GM21786 (cell line): ENCODE results near the gene HEPACAM.
A peak's percentile ranks its signal among the peaks of the same experiment; 100 is the strongest.

Source experiments
- ATAC-seq: cut with Tn5 transposase; IDR thresholded peaks from one replicate; pipeline ENCODE4 v1.9.1; 2021; ENCODE audit not compliant: unreplicated experiment

HEPACAM gene

DNA sequence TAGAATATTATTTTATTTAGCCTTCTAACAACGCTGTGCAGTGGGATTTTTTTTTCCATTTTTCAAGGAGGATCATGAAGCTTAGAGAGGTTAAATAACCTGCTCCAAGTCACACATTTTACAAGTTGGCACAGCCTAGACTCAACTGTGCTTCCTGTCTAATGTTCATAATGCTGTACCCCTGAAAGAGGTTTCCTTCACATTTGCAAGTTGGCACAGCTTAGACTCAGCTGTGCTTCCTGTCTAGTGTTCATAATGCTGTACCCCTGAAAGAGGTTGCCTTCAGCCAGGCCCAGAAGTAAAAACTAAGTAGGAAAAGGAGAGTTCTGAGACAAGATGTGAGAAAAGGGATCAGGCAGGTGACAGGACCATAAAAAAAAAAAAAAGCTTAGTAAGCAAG, 7.9 kb upstream of the HEPACAM start:
- no peak for ATAC-seq

DNA sequence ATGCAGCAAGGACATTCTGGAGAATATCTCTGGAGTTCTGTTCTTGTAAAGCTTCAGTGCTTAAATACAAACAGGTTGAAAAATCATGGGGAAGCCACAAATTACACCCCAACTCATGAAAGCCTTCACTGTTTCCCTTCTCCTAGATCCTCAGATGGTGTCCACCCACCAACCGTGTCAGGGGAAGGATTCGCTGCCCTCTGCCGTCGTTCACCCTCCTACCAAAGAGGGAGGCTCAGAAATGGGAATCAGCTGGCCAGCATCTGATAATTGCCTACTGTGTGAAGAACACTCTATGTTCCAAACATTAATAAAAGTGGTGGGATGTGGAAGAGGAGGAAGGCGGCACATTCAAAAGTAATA, 7.4 kb upstream of the HEPACAM start:
- no peak for ATAC-seq

DNA sequence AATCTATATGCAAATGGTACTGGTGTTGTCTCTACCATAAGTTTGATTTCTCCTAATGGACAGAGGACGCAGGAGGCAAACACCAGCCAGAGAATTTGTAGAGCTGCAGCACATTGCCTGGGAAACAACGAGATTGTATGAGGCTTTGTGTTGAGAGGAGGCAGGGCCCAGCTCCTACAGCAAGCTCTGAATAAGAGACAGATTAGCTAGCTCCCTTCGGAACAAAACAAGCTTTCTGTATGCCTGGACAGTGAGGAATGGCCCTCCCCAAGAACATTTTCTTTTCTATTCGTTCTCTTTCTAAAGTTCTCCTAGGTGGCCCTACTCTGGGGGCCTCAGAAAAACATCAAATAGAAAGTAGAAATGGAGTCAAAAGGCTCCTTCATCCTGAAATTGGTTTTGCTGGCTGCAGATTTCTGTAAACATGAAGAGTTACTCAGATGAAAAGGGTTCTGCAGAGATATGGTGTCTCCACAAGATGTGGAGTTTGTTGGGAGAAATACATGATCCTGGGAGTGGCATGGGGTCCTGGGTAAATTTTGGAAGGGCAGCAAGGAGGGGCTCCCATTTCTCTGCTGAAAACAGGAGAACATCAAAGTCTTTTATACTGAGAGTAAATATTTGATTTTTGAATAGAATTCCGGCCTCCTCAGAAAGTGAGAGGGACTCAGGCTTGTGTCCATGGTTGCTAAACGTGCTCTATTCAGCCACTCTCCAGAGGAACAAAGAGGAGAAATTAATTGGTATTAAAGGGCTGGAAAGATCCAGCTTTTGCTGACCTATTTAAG, 6.8 kb upstream of the HEPACAM start:
- ATAC-seq, result no peak

DNA sequence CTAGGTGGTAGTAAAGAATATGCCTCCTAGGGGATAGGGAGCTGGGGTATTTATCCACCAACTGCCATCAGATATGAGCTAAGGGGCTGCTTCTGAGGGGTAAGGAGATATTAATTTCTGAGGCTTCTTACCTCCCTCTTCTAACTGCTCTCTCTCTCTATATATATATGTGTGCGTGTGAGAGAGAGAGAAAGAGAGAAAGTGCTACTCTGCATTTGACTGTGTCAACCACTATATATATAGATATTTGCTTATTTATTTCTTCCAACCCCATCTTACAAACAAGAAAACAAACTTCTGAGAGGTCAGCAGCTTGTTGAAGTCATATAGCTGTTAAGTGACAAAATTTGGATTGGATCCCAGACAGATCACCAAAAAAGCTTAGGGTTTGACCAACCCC, 5.9 kb upstream of the HEPACAM start:
- no peak for ATAC-seq

DNA sequence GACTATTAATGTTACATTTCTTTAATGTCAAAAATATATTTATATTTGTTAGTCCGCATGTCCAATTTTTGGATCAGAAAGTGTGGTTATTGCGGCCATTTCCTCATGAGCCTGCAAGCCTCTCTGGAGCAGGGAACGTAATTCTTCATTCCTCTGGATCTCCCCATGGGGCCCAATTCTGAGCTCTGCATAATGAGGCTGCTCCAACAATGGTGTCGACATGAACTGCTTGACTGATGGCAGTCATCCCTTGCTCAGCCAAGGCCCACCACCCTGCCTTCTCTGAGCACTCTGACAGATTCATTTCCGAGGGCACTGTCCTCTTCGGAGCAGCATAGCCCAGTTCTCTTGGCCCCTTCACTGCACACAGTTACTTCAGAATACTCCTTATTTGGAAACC, 3.1 kb upstream of the HEPACAM start:
- no peak for ATAC-seq

DNA sequence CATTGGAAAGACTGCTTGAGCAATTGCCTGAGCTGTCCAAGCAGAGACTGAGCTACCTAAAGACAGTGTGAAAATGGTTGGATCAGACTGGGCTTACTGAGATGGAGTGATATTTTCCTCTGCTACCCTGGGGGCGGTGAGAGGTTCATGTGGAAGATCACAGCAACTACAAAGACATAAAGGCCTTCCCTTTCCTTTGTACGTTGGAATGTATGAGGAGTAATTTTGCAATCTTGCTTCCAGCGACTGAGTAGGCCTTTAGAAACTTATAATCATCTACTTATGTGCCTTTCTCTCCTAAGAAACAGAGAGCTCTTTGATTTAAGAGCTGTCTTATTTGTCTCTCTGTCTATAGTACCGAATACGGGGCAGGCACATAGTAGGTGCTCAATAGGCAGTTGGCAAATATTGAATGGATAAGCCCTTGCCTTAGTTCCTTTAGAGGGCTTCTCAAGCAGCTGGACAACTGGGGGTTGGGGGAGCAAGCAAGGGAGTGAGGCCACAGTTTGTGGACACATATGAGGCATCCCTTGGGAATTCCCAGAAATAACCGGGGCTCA, 2.4 kb upstream of the HEPACAM start:
- no peak for ATAC-seq

DNA sequence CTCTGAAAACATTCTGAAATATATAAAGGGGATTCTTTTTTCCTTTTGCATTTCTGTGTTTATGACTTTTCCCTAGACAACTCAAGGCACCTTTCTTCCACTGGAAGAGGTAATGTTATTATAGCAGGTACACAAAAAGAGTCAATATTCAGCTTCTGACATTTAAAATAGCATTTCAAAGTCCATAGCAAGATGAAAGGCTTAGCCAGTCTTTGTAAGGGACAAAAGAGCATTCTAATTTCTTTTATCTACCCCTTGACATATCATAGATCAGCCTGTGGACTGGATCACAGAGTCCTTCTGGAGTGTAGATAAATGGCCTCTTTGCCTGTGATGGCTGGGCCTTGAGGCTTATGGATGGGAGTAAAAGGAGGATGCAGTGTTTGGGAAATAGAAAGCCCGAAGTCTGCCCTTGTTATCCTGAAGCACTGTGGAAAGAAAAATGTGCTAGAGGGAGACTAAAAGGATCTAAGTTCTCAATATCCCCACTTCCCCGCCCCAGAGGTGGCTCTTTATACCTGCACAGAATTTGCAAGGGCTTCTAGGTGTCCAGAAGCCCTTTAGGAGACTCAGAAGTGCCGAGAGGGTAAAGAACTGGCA, 1.6 kb upstream of the HEPACAM start:
- ATAC-seq, result no peak

DNA sequence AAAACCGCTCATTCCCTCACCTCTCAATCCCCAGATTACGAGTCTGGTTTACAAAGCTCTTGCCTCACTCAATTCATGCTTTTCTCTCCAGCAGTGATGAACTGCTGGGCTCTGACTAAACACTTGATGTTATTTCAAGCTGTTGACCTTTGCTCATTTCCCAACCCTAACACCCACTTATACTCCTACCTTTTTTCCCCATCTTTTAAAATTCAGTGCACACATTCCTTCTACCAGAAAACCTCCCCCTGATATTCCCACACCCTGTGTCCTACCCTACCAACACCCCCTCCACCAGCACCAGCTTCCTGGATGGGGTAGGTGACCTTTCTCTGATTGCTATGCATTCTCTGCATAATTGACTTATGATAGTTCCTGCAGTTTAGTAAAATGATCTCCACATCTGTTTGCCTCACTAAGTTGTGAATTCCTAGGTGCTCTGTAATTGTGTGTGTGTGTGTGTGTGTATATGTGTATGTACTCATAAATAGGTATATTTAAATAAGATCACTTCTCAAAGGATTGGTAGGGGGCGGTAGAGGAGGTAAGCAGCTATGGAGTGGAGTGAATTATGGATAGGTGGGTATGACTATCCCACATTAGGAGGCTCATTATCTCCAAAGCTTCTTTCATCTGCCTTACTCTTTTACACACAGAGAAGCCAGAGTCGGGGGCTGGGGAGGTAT, 842 bp downstream of the HEPACAM start:
- no peak for ATAC-seq

DNA sequence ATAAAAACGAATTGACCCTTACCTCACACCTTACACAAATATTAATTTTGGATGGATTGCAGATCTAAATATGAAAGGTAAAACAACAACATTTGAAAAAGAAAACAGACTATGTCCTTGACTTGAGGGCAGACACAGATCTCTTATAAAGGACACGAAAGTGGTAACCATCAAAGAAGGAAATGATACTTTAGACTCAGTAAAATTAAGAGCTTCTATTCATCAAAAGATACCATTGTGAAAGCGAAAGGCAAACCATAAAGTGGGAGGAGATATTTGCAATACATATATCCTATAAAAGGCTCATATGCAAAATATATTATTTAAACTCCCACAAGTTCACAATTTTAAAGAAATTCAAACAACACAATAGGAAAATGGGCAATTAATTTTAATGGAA, 5.0 kb downstream of the HEPACAM start:
- peak; percentile 93 for ATAC-seq

DNA sequence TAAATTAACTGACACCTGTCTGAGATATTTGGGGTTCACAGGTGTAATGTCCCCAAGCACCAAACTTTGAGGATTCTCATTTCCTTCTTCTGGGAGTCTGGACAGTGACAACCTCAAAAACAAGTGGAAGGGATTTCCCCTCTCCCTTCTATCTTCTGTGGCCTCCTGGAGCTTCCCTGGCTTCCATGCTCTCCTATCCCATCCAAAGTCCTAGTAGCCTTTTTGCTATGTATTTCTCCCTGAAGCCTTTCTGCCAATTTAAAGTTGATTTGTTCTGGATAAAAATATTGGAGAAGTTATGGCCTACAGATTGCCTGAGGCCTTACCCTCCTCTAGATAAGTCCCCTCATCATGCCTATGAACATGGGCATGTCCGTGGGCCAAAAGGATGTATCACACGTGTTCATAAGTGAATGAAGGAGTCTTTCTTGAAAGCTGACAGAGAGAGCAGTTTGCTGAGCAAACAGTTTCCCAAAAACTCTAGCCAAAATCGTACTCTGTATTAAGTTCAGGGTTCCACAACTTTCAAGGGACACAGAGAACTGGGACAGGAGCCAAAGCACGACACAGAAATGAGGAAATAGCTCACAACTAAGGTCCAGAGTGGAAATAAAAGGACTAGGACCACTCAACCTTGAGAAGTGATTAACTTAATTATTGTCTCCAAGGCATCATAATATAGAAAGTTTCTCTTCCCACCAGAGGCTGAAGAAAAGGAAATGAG, 6.7 kb downstream of the HEPACAM start:
- no peak for ATAC-seq

DNA sequence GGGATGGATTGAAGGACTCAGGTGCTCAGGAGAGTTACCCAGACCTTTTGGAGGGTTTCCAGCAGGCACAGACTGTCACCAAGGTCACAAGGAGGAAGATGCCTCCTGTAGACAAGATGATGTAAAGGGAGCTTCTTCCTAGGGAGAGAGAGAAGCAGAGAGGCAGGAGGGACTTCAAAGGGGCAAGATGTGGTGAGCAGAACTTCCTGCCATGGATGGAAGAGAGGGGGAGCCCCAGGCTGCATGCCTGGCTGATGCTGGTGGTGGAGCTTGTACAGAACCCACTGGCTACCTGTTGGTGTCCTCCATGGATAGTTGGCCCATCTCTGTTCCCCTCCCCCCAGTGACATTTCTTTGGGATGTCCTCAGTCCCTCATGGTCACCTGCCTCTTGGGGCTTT, 12.6 kb downstream of the HEPACAM start:
- no peak for ATAC-seq

DNA sequence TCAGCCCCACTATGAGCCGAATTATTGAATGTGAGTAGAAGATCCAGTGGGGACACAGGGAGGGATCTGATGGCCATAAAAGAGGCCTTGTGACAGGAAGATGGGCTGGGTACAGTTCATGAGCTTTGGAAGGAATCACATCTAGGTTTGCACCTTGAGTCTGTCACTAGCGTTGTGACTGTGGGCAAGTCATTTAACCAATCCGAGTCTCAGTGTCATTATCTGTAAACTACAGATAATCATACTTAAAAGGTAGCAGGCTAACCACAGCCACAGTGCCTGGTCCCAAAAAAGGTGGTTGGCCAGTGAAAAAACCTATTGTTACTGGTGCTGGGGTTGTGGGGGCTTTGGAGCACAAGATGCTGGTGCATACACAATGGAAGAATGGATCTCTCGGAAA, 13.0 kb downstream of the HEPACAM start:
- ATAC-seq, result no peak

DNA sequence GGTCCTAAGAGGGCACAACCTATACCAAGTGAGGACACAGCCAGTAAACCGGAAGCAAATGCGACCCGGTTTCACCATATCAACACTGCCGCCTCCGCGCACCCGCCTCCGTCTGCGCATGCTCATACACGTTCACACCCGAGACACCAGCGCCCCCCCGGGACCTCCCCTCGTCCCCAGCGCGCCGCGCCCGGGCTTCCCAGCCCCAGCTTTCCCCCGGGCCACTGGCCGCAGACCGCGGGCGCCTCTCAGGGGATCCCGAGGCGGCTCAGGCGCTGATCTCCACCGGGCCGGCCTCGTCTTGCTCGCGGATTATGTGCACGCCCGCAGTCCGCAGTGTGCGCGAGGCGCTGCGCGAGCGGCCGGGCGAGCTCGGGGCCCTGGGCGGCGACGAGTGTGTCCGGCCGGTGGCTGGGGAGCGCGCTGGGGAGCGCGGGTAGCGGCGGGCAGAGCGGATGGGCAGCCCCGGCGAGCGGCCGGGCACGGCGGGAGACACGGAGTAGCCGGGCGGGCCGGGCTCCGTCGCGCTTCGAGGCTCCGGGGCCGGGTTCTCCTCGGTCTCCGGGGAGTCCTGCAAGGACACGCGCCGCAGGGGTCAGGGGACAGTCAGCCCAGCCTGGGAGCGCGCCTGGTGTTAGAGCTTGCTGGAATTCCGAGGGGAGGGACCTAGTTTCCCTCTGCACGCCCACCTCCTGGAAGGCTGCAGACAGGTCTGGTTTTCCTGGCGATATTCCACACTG, 14.8 kb downstream of the HEPACAM start:
- ATAC-seq, result no peak

DNA sequence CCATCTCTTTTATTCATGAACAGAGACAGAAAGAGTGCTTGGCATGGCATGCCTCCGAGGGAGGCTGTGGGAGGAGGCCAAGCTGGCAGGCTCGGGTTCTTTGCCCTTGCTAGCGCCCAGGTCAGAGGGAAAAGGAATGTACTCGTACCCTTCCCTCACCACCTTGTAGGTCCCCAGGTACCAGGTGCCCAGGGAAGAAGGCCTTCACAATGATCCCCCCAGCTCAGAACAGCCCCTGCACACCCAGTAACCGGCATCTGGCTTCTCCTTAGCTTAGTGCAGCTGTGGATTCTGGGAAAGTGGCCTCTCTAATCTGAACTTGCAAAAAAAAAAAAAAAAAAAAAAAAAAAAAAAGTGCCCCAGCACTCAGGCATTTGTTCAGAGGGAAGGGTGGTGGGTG, 15.5 kb downstream of the HEPACAM start:
- no peak for ATAC-seq

DNA sequence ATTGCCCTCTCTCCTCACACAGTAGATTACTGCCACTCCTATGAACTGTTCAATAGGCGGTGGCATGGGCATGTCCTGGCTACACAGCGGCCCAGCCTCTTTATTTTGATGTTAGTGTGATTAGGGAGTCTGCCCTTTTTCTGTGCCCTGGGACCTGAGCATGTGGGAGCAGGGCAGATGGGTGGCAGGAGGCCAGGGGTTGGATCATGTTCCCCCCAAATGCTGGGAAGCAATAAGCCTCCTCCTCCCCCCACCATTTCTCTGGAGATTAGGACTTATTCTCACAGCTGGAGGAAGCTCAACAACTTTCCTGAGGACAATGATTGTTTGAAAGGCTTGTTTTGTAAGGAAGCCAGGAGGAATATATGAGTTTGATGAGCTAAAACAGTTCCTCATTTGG, 15.9 kb downstream of the HEPACAM start:
- ATAC-seq, result no peak

DNA sequence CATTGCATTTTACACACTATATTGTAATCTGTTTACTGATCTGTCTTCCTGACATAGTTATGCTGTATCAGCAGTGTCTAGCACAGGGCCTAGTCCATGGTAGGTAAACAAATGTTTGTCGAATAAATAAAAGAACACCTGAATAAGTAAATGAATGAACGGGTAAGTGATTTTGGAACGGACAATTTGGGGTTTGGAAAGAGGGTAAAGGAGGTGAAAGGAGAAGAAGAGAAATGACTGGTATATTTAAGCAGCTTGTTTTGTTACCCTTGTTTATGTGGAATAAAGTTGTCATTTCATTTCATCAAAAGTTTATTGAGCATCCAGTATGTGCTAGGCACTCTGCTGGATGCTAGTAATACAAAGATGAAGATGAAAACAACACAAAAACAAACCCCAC, 16.9 kb downstream of the HEPACAM start, which contains the start of gene HEPN1:
TSS of gene HEPN1 (plus strand) at position 301 of the 400 bp plus-strand sequence.
- no peak for ATAC-seq

DNA sequence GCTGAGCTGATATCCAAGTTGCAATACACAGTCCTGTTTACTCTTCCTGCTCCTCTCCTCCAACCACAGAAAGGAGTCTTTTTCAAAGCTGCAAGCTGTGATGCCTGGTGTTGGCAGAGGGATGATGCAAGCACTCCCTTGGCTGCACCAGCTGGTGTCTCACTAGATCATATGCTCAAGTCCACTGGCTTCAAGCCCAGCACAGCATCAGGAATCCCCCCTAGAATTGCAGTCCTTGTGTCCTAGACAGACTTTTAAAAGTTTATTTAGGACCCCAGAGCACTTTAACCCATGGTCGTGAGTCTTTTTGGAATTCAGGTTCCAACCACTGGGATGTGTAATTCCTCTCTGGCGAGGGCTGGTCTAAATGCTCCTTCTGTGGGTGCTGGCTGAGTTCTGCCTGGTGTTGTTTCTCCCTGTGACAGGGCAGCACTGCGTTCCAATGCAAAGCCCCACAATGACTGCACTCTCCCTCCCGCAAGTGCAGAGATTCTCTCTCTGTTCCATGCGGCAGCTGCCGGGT, 18.7 kb downstream of the HEPACAM start:
- no peak for ATAC-seq

DNA sequence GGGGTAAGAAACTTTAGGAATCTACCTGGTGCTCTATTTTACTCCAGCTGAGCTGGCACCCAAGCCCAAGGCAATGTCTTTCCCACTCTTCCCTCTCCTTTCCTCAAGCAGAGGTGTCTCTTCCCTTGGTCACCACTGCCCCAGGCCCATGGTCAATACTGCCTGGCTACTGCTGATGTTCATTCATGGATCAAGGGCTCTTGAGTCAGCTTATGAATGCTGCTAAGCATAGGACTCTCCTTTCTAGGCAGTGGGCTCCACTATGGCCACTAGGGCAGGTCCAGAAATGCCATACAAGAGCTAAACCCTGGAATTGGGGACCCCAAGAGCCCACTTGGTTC, 19.5 kb downstream of the HEPACAM start:
- no peak for ATAC-seq

DNA sequence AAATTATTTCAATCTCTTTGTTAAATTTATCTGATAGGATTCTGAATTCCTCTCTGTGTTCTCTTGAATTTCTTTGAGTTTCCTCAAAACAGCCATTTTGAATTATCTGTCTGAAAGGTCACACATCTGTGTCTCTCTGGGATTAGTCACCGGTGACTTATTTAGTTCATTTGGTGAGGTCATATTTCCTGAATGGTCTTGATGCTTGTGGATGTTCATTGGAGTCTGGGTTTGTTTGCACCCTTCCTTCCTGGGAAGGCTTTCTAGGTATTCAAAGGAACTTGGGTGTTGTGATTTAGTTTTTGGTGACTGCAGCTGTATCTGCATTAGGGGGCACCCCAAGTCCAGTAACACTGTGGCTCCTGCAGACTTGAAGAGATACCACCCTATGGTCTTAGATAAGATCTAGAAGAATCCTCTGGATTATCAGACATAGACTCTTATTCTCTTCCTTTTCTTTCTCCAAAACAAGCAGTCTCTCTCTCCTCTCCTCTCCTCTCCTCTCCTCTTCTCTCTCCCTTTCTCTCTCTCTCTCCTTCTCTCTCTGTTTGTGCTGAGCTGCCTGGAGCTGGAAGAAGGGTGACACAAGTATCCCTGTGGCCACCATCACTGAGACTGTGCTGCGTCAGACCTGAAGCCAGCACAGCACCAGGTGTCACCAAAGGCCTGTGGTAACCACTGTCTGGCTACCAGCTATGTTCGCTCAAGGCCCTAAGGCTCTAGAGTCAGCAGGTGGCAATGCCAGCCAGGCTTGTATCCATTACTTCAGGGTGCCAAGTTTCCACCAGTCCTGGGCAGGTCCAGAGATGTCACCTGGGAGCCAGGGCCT, 20.1 kb downstream of the HEPACAM start:
- ATAC-seq, result no peak

DNA sequence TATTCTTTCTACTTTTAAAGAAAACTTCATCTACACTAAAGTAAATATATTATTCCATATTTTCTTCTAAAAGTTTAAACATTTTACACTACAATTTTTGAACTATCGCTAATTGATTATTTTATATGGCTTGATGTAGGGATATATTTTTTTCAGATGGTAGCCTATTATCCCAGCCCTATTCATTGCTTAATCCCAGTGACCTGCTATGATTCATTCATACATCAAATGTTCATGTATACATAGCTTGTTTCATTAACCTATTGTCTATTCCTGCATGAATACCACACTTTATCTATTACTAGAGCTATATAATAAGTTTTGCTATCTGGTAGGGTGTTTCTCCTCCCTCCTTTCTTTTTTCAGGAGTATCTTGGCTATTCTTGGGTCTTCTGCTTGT, 33.2 kb downstream of the HEPACAM start:
- ATAC-seq, result no peak
